IPS DF 4.7 (cell line): ENCODE data around the gene TSSK2.

ENCODE experiments used
- DNase-seq: peaks from one replicate; pipeline ENCODE4 v3.0.0-alpha.2; 2013; ENCODE audit warnings: low spot score; ENCODE audit errors: extremely low read depth

Gene TSSK2

DNA sequence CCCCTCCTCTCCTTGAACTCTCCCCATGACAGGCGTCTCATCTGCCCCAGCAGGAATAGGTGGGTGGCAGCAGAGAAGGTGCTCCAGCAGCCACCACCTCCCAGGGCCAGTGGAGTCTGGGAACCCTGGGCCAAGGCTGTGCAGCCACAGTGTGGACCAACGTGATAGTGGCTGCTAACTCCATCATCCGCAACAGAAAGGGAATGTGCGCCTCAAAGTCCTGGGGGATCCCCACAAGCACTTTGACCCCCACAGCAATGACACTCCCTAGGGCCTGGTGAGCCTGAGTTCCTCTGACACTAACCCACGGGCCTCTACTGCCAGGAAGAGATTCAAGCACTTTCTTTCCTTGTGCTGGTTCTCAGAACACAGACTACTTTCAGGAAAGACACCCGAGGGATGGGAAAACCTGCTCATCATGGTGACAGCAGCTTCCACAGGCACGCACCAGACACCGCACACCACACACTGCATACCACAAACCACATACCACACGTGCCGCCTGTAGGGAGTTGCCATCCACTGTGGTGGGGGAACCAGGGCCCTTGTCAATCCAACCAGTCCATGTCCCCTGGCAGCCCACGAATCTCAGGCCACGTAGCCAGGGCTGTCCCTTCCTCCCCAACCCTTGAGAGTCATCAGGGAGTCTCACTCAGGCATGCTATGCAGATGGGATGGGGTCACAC, 50.8 kb downstream of the TSSK2 start:
- no peak for DNase-seq
